Vagina (tissue), 2 donors: ENCODE data around the gene ELAVL3.

Source experiments
- POLR2A ChIP-seq, 2 donors: fragments of 450-650 bp; IDR thresholded peaks; one replicate each; pipeline ENCODE4 v1.6.1; 2017; ENCODE audit warnings: antibody characterized with exemption in 2 of 2, mild to moderate bottlenecking in 2 of 2, moderate library complexity in 2 of 2
- POLR2AphosphoS5 ChIP-seq, 2 donors: sonication (generic); formaldehyde crosslinking; IDR thresholded peaks; one replicate each; pipeline ENCODE4 v1.9.0; 2017; ENCODE audit warnings: antibody characterized with exemption in 2 of 2, mild to moderate bottlenecking in 2 of 2, low read depth in 1 of 2; ENCODE audit not compliant: insufficient read depth in 1 of 2
- TF ChIP-seq, protein P1 (sequence below), 3 experiments: fragments of 450-650 bp in 2 of 3; fragments of 200-600 bp in 1 of 3; sonication (generic) in 1 of 3; IDR thresholded peaks; one replicate each; pipeline ENCODE4 v1.5.1; 2017 to 2019; ENCODE audit warnings: antibody characterized with exemption in 3 of 3, mild to moderate bottlenecking in 2 of 3, moderate library complexity in 2 of 3

DNA sequence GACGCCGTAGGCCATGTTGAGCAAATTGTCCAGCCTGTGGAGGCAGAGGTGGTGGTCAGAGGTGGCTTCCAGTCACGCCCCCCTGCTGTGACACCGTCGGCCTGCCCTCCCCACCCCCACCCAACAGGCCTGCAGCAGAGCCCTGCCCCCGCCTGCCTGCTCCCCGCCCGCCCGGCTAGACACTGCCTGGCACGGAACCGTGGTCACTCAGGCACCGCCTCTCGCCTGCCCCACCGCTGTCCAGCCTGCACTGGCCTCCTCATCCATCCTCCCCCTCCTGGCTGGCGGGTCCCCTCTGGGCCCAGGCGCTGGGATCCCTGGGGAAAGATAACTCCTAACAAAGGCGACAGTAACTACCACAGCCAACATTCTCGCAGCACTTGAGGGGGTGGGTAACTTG, 23.7 kb downstream of the ELAVL3 start:
- TF ChIP-seq POLR2A (IDR thresholded peaks at IDR 0.05): no peak
- TF ChIP-seq, protein P1, sequence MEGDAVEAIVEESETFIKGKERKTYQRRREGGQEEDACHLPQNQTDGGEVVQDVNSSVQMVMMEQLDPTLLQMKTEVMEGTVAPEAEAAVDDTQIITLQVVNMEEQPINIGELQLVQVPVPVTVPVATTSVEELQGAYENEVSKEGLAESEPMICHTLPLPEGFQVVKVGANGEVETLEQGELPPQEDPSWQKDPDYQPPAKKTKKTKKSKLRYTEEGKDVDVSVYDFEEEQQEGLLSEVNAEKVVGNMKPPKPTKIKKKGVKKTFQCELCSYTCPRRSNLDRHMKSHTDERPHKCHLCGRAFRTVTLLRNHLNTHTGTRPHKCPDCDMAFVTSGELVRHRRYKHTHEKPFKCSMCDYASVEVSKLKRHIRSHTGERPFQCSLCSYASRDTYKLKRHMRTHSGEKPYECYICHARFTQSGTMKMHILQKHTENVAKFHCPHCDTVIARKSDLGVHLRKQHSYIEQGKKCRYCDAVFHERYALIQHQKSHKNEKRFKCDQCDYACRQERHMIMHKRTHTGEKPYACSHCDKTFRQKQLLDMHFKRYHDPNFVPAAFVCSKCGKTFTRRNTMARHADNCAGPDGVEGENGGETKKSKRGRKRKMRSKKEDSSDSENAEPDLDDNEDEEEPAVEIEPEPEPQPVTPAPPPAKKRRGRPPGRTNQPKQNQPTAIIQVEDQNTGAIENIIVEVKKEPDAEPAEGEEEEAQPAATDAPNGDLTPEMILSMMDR (IDR thresholded peaks at IDR 0.05): no peak
- TF ChIP-seq POLR2AphosphoS5 (IDR thresholded peaks at IDR 0.05; ENCODE audit: insufficient read depth in 1 of 2, low read depth in 1 of 2): no peak
